Right hindlimb (tissue), 1 donor: ENCODE results near the gene SCGN.
"Not testable (repeated sequence)": the region's sequence is repeated elsewhere in the genome, so short reads cannot be mapped to it uniquely, and the experiment has no call there.

Experiments used
- DNase-seq: peaks from one replicate; pipeline ENCODE4 v3.0.0-alpha.2; 2018

The SCGN gene

DNA sequence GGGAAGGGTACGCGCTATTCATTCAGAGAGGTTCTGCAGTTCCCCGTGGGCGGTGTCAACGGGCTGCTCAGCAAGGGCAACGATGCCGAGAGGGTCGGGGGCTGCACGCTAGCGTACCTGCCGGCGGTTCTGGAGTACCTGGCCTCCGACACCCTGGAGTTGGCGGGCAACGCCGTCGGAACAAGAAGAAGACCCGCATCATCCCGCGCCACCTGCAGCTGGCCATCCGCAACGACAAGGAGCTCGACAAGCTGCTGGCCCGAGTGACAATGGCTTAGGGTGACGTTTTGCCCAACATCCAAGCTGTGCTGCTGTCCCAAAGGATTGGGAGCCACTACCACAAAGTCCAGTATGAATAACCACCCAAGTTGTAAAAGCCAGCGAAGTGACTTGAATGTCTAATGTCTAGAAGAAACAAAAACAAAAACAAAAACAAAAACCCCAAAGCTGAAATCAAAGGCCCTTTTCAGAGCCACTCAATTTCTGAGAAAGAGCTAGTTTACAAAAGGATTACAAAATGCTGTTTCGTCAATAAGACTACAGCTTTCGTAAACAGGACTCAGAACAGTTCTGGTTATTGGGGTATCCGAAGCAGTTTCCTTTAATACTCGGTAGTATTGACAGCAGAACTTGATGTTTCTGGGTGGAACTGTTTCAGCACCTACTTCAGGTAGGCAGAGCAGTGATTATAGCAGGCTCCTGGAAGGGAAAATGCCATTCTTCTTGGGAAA is 80.6 kb downstream of the SCGN start:
- DNase-seq = no peak

DNA sequence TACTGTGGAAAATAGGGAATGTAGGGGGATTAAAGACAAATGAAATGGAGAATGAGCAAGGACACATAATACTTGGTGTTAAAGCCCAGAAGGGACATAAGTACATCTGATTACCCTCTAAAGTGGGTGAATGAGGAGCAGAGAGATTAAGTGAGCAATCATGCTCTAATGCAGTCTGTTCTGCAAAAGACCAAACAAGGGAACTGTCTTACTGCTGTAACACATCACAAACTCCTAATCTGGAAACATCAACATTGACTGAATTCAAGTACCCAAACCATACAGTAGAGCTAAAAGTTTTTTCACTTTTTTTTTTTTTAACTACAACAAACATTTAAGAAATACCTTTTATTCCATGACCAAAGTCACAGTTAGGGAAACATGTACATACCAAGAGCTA is 83.2 kb downstream of the SCGN start:
- DNase-seq = no peak

DNA sequence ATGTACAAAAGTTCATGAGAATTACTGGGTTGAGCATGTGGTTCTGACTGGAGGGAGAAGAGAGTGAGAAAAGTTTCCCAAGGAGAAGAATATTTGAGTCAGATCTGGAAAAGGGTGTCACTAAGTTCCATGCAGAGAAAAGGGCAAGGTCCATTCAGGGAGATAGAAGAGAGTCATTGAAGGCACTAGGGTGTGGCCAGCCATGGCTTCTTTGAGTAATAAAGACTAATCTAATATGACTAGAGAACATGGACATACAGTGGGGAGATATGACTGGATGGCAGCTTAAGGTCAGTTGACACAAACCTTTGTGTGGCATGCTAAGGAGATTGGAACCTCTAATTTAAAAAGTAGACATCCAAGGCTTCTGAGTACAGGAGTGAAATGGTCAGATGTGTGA is 91.9 kb downstream of the SCGN start:
- DNase-seq = no peak

DNA sequence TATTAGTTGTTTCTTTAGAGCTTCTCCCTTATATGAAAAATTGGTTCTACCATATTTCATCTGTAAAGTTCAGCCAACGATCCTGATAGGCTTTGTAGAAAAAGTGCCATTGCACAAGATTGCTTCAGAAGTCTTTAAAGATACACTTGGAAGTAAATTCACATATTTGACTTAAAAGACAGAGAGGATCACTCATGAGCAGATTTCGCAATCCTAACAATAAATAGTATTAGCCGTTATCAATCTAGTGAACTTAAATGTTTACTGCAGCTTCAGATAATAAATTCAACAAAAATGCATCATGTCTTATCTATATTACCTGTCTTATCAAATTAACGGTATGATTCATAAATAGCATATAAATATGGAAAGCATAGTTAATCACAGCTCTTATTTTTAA is 93.8 kb downstream of the SCGN start:
- no peak for DNase-seq

DNA sequence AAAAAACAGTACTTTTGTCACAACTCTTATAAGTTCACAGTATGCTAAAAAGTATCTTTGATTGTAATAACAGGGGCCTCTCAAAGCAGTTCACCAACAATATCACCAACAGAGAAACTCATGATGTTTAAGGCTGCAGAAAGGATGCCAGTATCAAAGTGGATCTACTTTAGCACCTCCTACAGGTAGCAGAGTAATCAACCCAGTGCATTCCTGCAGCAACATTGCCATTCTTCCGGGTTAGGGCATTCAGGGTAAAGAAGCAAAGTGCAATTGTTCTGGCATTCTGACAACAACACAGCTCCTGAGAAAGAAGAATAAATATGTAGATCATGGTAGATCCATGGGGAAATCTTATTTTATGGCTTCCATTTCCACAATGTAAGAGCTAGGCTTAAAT is 95.0 kb downstream of the SCGN start:
- no peak for DNase-seq

DNA sequence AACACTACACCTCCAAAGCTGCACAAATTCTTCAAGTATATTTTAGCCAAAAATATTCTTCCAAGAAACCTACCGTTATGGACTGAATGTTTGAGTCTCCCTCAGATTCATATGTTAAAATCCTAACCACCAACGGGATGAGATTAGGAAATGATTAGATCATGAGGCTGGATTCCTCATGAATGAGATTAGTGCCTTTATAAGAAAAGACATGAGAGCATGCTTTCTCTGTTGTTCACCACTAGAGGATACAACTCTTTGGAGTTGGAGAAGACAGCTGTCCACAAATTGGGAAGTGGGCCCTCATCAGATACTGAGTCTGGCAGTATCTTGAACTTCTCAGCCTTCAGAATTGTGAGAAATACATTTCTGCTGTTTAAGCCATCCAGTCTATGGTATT is 95.5 kb downstream of the SCGN start:
- no peak for DNase-seq

DNA sequence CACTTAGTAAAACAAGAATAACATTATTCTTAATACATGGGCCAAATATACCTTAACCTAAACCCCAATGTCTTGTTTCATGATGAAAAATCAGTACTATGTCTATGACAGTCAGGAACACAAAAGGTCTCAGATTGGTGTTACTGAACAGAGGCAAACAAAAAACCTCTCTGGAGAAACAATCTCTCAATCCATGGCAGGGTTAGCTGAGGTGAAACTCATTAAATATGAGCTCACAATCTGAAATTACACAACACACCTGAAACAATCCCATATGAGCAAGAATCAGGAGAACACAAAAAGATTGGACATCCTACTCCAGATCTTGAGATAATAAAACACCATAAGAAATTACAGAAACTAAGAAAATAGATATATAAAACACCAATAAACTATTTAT is 96.0 kb downstream of the SCGN start:
- no peak for DNase-seq

DNA sequence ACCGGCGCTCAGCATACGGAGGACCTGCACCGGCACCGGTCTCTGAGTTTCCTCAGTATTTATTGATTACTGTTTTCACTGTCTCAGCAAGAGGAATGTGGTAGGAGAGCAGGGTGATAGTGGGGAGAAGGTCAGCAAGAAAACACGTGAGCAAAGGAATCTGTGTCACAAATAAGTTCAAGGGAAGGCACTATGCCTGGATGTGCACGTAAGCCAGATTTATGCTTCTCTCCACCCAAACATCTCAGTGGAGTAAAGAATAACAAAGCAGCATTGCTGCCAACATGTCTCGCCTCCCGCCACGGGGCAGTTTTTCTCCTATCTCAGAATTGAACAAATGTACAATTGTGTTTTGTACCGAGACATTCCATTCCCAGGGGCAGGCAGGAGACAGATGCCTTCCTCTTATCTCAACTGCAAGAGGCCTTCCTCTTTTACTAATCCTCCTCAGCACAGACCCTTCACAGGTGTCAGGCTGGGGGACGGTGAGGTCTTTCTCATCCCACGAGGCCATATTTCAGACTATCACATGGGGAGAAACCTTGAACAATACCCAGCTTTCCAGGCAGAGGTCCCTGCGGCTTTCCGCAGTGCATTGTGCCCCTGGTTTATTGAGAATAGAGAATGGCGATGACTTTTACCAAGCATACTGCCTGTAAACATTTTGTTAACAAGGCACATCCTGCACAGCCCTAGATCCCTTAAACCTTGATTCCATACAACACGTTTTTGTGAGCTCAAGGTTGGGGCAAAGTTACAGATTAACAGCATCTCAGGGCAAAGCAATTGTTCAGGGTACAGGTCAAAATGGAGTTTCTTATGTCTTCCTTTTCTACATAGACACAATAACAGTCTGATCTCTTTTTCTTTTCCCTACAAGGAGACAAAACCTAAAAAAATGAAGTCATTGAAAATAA is 96.8 kb downstream of the SCGN start:
- DNase-seq = not testable (repeated sequence)

DNA sequence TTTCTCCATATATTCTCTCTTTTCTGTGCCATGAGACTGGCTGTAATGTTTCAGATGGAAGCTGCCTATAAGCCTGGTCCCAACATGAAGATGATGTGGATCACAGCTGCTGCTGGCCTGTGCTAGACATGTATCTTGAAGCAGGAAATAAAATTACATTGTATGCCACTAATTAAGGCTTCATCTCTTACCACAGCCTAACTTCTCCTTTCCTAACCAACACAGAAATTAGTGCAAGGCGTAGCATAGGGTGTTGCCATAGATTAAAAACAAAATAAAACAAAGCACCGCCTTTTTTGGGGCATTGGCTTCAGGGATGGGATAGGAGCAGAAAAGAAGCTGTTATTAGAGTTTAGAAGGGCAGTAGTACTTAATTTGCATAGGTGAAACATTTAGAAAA is 97.8 kb downstream of the SCGN start:
- no peak for DNase-seq

DNA sequence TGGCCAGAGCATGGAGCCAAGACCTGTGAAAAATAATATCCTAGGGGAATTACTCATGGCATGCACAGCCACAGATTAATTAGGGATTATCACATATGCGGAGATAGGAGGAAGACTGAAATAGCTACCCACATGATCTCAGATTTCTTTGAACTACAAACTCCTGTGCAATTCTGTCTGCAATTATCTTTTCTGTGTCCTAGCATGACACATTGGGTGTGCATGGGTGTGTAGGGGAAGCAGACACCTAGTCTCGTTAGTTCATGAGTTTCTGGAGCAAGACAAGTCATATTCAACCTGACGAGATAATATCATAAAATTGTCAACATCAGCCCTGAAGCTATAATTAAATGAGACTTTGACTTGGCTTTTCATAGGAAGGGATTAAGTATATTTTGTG is 98.9 kb downstream of the SCGN start:
- DNase-seq = no peak
